GM12878 (cell line): ENCODE results near the gene TLR10. TPM values are rescaled to one million over a fixed set of nuclear protein-coding genes. Genes with fewer than 3 reads are reported as not detected.

Experiments used
- ATF3 ChIP-seq: IDR thresholded peaks from 2 replicates; pipeline ENCODE4 v1.6.1; 2011; ENCODE audit warnings: low read depth, mild to moderate bottlenecking, low read length, moderate library complexity, borderline replicate concordance; ENCODE audit errors: extremely low read depth
- BCL3 ChIP-seq: IDR thresholded peaks from 2 replicates; pipeline ENCODE4 v1.6.1; 2011; ENCODE audit warnings: borderline replicate concordance, low read depth, mild to moderate bottlenecking, moderate library complexity, low read length; ENCODE audit not compliant: insufficient read depth, poor library complexity, severe bottlenecking
- CEBPZ ChIP-seq: fragments of 150-350 bp; IDR thresholded peaks from 2 replicates; pipeline ENCODE4 v1.6.1; 2016; ENCODE audit warnings: low read depth, low read length
- ELK1 ChIP-seq: IDR thresholded peaks from 2 replicates; pipeline ENCODE4 v1.6.1; 2012; ENCODE audit warnings: low read depth, low read length, improper control_type of control experiment
- FOXK2 ChIP-seq: fragments of 450-650 bp; IDR thresholded peaks from 2 replicates; pipeline ENCODE4 v1.6.1; 2017; ENCODE audit warnings: mild to moderate bottlenecking, moderate library complexity
- KLF5 ChIP-seq: fragments of 450-650 bp; IDR thresholded peaks from 2 replicates; pipeline ENCODE4 v1.6.1; 2014; ENCODE audit warnings: mild to moderate bottlenecking; ENCODE audit not compliant: partially characterized antibody
- PAX5 ChIP-seq: IDR thresholded peaks from 2 replicates; pipeline ENCODE4 v1.6.1; 2011; ENCODE audit warnings: low read depth, low read length, borderline replicate concordance
- PAX8 ChIP-seq: fragments of 450-650 bp; IDR thresholded peaks from 2 replicates; pipeline ENCODE4 v1.6.1; 2017; ENCODE audit warnings: mild to moderate bottlenecking, moderate library complexity
- PKNOX1 ChIP-seq: fragments of 450-650 bp; IDR thresholded peaks from 2 replicates; pipeline ENCODE4 v1.6.1; 2016; ENCODE audit warnings: mild to moderate bottlenecking
- RAD21 ChIP-seq: IDR thresholded peaks from 2 replicates; pipeline ENCODE4 v1.6.1; 2011; ENCODE audit warnings: mild to moderate bottlenecking, low read depth, low read length, moderate library complexity; ENCODE audit not compliant: insufficient read depth
- RELA ChIP-seq: fragments of 450-650 bp; IDR thresholded peaks from 2 replicates; pipeline ENCODE4 v1.8.0; 2014; ENCODE audit warnings: borderline replicate concordance; ENCODE audit not compliant: partially characterized antibody
- YY1 ChIP-seq: IDR thresholded peaks from 2 replicates; pipeline ENCODE4 v1.6.1; 2011; ENCODE audit warnings: low read depth, mild to moderate bottlenecking, low read length
- ZNF592 ChIP-seq: fragments of 450-650 bp; IDR thresholded peaks from 2 replicates; pipeline ENCODE4 v1.6.1; 2017; ENCODE audit warnings: mild to moderate bottlenecking, moderate library complexity
- polyA plus RNA-seq, 11 experiments: library from polyadenylated mRNA; depleted of rRNA in 4 of 11; unstranded in 6 of 11; stranded (reverse) in 5 of 11; fragments of >200 nt; fragmentation: Nextera tagmentation in 4 of 11; fragmentation: Illumina TruSeq in 1 of 11; extraction: Ambion mirVana in 4 of 11; extraction: Trizol in 1 of 11; gene quantifications; 1 replicate in 1 of 11; 2 replicates in 10 of 11; pipeline versions ENCODE4 v1.2.1 to v1.2.3, GENCODE V29; 2011 to 2016; ENCODE audit warnings: inconsistent platforms in 2 of 11, missing spikeins in 2 of 11, low read depth in 1 of 11
- total RNA-seq, 4 experiments: library from RNA; depleted of rRNA in 3 of 4; stranded (reverse); fragments of >200 nt in 3 of 4; fragmentation: Illumina TruSeq in 1 of 4; extraction: Trizol in 1 of 4; gene quantifications; 2 replicates each; pipeline versions ENCODE4 v1.2.1 to v1.2.3, GENCODE V29; 2013 to 2021

Gene TLR10
- total and polyA plus RNA-seq, 10 of the 15 experiments (the other 5 are each of a cell fraction or from before 2014, with no cell fraction given) = 31.5 to 149 (median 64.9) TPM

- TF ChIP-seq BCL3 (peak; percentile 91), FOXK2 (no peak), ATF3 (no peak), PAX5 (peak; percentile 96), RAD21 (peak; percentile 97), ELK1 (no peak; the same call in 1 of the 2 replicates), RELA (no peak), KLF5 (peak; percentile 12), PKNOX1 (no peak), ZNF592 (no peak), CEBPZ (no peak), YY1 (peak; percentile 55), PAX8 (no peak)
These were observed 51.8 kb downstream of the TLR10 start (continued) for GRCh38 chr4:38730830-38731646.
